Activated CD4-positive, alpha-beta T cell treated with anti-CD3 and anti-CD28 coated beads, Interleukin-2, Interleukin-4, amounts not matched to agents 100 ng/mL and 50 ng/mL, durations not matched to agents 16 hours and 8 hours (primary cell): ENCODE measurements around the gene EPS8.

Experiments
- DNase-seq: peaks from one replicate; pipeline ENCODE4 v3.0.0-alpha.2; 2020; ENCODE audit warnings: low spot score

The EPS8 gene

GRCh38 chr12:15689751-15690191 is 99.4 kb downstream of the EPS8 start:
- no peak for DNase-seq

DNA sequence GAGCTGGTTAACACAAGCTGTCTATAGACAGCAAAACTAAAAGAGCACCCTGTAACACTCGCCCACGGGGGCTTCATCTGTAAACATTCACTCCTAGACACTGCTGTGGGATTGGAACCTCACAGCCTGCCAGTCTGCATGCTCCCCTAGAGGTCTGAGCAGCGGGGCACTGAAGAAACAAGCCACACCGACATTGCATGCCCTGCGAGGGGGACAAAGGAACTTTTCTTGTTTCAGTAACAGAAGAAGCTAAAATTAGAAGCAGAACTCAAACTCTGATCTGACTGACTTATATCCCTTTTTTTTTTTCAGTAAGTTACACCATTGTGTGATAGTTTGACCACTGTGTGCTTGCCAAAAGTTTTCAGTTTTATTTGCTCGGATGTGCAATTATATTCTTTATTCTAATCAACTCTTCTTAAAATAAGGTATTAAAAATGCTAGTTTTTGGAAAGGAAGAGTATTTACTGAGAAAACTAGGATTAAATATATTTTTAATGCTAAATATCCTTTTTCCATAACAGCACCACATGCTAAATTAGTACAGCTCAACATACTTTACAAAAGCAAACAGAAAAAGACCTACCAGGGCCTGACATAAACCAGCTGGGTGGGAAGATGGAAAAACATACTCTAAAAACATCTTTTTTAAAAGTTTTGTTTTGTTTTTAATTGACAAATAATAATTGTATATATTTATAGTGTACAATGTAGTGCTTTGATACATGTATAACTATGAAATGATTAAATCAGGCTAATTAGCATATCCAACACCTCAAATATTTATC is 100.2 kb downstream of the EPS8 start:
- DNase-seq, result no peak

DNA sequence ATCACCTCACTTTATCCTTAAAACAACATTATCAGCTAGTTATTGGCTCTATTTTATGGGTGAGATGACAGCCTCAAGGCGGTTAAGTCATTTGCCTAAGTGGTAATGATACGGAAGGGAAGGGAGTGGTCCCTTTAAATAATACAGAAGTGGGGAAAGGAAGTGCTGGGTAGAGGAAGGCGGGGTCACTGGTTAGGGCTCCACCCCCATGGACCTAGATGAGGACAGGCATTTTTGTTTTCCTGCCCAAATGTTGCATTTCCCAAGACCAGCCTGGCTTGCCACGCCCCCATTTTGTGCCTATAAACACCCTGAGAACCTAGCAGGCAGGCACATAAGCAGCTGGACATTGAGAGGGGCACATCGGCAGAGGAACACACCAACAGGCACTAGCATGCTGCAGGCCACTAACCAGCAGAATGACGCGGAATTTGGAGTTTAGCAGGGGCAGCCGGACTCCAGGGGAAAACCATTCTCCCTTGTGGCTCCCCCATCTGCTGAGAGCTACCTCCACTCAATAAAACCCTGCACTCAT is 100.9 kb downstream of the EPS8 start:
- no peak for DNase-seq

GRCh38 chr12:15687583-15687982 is 101.6 kb downstream of the EPS8 start:
- no peak for DNase-seq

- DNase-seq, result no peak
Measured at GRCh38 chr12:15684896-15685658, 104.1 kb downstream of the EPS8 start.

GRCh38 chr12:15682826-15683225 is 106.4 kb downstream of the EPS8 start:
- no peak for DNase-seq

- no peak for DNase-seq
Measured at GRCh38 chr12:15679151-15679550, 110.0 kb downstream of the EPS8 start.

- DNase-seq, result no peak
Measured at GRCh38 chr12:15677726-15678201, 111.4 kb downstream of the EPS8 start.

DNA sequence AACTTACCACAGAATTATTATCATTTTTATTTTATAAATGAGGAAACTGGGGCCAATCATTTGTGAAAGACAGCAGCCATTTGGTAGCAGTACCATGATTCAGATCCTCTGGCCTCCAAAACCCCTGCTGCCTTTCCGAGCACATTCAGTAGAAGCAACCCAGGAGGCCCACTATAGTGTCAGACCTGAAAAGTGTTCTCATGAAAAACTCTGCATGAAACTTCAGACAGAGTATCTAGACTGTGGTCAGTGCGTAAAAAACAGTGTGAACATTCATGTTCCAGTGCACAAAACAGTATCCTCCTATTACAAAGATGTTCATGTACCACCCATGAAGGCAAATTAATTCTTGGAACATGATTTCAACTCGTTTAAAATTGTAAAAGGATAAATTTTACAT is 112.0 kb downstream of the EPS8 start:
- no peak for DNase-seq

DNA sequence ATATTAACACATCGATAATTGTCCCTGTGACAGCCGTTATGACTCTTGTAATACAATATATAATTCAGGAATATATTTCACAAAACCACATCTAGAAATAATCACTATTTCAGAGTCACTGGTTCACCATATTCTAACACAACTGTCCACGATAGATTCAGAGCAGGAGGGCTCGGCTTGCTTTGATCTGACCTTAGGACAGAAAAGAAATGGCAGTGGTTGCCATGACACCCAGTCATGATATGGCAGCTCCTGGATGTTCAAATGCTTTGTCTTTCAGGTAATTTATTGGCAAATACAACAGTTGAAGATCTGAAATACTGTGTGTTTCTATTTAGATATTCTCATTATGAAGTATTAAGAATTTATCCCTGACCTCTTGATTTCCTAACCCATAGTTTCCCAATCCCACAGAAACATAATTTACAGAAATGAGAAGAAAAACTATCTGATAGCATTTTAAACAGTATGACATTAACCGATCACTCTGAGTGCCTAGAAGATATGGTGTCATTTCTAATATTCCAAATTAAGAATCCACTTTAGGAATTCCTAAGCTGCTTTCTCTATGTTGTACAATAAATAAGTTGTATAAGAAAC is 116.4 kb downstream of the EPS8 start:
- DNase-seq, result no peak

DNA sequence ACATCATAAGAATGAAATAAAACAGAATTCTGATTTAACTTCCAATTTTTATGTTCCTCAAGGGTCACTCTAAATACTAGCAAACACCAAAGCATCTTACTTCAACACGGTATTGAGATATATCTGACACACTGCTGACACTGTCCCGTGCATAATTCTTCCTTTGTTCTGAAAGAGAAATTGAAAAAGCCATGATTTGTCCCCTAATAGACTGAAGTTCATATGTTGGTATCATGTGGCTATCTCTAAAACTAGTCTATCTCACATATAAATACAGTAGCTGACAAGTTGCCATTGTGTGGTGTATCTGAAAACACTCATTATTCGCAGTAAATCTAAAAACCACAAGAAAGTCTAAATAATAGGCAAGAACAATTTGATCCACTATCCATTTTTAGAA is 118.4 kb downstream of the EPS8 start:
- DNase-seq, result no peak

DNA sequence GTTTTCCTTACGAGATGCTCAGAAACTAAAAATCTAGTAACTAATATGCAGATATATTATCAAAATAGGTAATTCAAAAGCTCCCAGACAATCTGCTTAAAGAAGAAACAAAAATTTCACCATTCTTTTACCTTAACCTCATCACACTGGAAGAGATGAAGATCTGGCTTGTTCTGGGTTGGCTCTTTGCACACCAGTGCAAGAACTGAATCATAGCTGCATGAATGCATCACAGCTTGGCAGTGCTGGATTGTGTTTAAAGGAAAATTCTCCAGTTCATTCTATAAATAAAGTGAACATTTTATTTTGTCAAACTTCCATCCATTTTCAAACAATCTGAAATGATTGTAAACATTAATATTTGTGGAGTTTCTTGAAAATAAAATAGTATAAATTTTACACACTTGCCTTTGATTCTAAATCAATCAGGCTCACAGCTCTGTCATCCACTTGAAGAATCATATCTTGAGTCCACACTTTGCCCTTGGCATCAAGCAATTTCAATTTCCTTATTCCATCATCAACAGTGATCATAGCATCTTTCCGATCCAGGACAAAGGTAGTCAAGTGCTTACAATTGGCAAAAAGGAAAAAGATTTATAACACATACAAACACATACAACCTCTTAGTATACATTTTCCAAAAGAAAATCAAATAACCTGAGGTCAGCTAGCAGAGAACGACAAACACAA is 119.8 kb downstream of the EPS8 start:
- no peak for DNase-seq

DNA sequence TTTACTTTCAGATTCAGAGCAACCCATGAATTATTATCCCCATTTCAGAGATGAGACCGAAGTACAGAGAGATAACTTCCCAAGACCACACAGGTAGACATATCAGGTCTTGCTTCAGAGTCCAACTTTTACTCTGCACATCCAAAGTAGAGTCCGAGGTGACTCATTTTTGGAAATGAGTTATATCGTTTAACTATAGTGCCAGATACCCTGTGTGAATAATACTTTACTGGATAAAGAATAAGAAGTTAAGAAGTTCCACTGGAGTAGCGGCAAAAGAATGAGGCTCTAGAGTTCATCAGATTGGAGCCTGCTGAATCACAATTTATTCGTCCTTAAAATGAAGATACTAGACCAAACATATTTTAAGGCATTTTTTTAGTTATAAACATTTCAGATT is 124.7 kb downstream of the EPS8 start:
- no peak for DNase-seq

- no peak for DNase-seq
Measured at GRCh38 chr12:15662983-15663659, 126.1 kb downstream of the EPS8 start.

GRCh38 chr12:15662303-15662980 is 126.7 kb downstream of the EPS8 start:
- DNase-seq, result no peak

- DNase-seq, result no peak
Measured at GRCh38 chr12:15651371-15651770, 137.8 kb downstream of the EPS8 start.

GRCh38 chr12:15650399-15651128 is 138.6 kb downstream of the EPS8 start:
- no peak for DNase-seq

DNA sequence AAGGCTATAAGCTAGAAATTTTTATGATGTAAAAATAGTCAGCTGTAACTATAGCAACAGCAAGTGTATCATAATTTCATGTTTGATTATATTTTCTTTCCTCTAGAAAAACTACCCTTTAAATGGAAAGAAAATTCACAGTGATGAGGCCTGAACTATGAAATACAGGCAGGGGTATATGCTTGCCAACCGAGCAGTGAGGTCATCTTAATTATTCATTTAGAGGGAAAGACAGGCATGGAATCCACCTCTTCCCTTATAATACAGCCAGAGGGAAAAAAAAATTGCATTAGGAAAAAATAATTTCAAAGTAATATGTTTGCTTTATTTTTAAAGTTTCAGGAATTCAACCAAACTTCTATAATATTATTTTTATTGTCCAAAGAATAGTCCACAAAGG is 139.8 kb downstream of the EPS8 start:
- DNase-seq, result no peak

GRCh38 chr12:15648558-15648957 is 140.6 kb downstream of the EPS8 start:
- DNase-seq, result no peak

- no peak for DNase-seq
Measured at GRCh38 chr12:15646581-15646980, 142.6 kb downstream of the EPS8 start.
